Fibroblast of villous mesenchyme (primary cell): ENCODE results near the gene TBC1D20. TPM values are rescaled to one million over a fixed set of nuclear protein-coding genes. Genes with fewer than 3 reads are reported as not detected.
"Not testable (repeated sequence)": the region's sequence is repeated elsewhere in the genome, so short reads cannot be mapped to it uniquely, and the experiment has no call there.

Experiments used
- DNase-seq: peaks from one replicate; pipeline ENCODE4 v3.0.0-alpha.2; 2010; ENCODE audit warnings: low read depth
- H3K4me3 ChIP-seq: 2 replicates; pipeline ENCODE4 v1.5.1; 2011; ENCODE audit warnings: low read depth, mild to moderate bottlenecking, low read length
- CTCF ChIP-seq: IDR thresholded peaks from 2 replicates; pipeline ENCODE4 v1.5.1; 2012; ENCODE audit warnings: low read depth, mild to moderate bottlenecking, low read length; ENCODE audit not compliant: insufficient read depth
- small RNA-seq: library from RNA; depleted of rRNA; stranded (forward); fragments of <200 nt; gene quantifications from one replicate; pipeline ENCODE3, GENCODE V24; 2012
- total RNA-seq: library from RNA; depleted of rRNA; stranded (reverse); fragments of >200 nt; gene quantifications from 2 replicates; pipeline ENCODE4 v1.2.3, GENCODE V29; 2012

Gene TBC1D20
- total RNA-seq, 1 donor: 42.3 TPM

- DNase-seq: no peak
- no peak overlapping the region for H3K4me3 ChIP-seq
- no peak for TF ChIP-seq CTCF
These were observed 71.2 kb downstream of the TBC1D20 start for GRCh38 chr20:391041-391711.

GRCh38 chr20:389220-389619 lies 73.1 kb downstream of the TBC1D20 start:
- no peak overlapping the region for H3K4me3 ChIP-seq
- TF ChIP-seq CTCF: no peak
- no peak for DNase-seq

GRCh38 chr20:388034-388994 lies 74.0 kb downstream of the TBC1D20 start:
- DNase-seq: no peak
- no peak overlapping the region for H3K4me3 ChIP-seq
- TF ChIP-seq CTCF: no peak

- H3K4me3 ChIP-seq: no peak overlapping the region
- no peak for DNase-seq
- TF ChIP-seq CTCF: no peak
These were observed 74.8 kb downstream of the TBC1D20 start for GRCh38 chr20:387520-387919.

GRCh38 chr20:386634-387033 lies 75.7 kb downstream of the TBC1D20 start:
- not testable (repeated sequence) for DNase-seq, H3K4me3 ChIP-seq

Small RNA genes within 50 kb of the gene (small RNA-seq; reads per million reads assigned to genes)
- gene RF00019: not detected

Other genes starting within 250 kb of the TBC1D20 start
- gene DEFB129, start 235.3 kb downstream of the TBC1D20 start, total RNA-seq: not detected in 2 replicates
- gene DEFB132, start 204.8 kb downstream of the TBC1D20 start, total RNA-seq: not detected in 2 replicates
- 1.3 and 1.9 TPM in 2 replicates for gene C20orf96, start 171.8 kb downstream of the TBC1D20 start, total RNA-seq
- gene ZCCHC3, start 165.0 kb downstream of the TBC1D20 start, total RNA-seq: 10.6 and 11.2 TPM in 2 replicates
- gene SOX12, start 137.0 kb downstream of the TBC1D20 start, total RNA-seq: 6.0 and 6.8 TPM in 2 replicates
- gene NRSN2, start 115.4 kb downstream of the TBC1D20 start, total RNA-seq: 53.5 and 73.1 TPM in 2 replicates
- gene TRIB3, start 81.8 kb downstream of the TBC1D20 start, total RNA-seq: 36.7 and 100 TPM in 2 replicates
- 59.2 and 78.0 TPM in 2 replicates for gene RBCK1, start 54.2 kb downstream of the TBC1D20 start, total RNA-seq
- 79.2 and 117 TPM in 2 replicates for gene CSNK2A1, start 81.3 kb upstream of the TBC1D20 start, total RNA-seq
- not detected in 2 replicates for gene TCF15, start 147.8 kb upstream of the TBC1D20 start, total RNA-seq
- gene SRXN1, start 190.7 kb upstream of the TBC1D20 start, total RNA-seq: 32.9 and 35.4 TPM in 2 replicates
- gene SCRT2, start 213.3 kb upstream of the TBC1D20 start, total RNA-seq: not detected in 2 replicates